ENCODE measurements around the gene GALNT3. TPM values are rescaled to one million over a fixed set of nuclear protein-coding genes. Genes with fewer than 3 reads are reported as not detected.

Gene GALNT3
- total RNA-seq, 1 experiment from 2014 or later, result 18.5 TPM

DNA sequence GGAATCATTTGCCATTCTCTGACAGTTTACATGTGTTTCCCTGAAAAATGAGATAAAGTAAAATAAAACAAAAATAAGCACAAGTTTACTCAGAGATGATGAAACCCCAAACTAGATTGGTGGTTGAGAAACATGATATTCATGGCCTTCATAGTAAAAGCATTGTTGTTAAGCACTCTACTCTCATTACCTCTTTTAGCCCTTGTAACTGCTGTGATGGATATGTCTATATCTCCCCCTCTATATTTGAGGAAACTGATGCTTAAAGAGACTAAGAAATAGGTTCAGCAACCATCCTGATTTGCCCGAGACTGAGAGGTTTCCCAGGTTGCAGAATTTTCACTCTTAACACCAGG lies 33.9 kb upstream of the GALNT3 start:
- H2BK5ac ChIP-seq (ENCODE audit: insufficient read length, low read length), result no peak overlapping the region
- no peaks in the 10 kb centered on the region for H4K20me1 ChIP-seq (ENCODE audit: control insufficient read depth, insufficient read depth, insufficient read length)
- no peak overlapping the region for H3K18ac ChIP-seq (ENCODE audit: insufficient read length, low read depth, low read length)
- no peaks in the 10 kb centered on the region for H3K9me3 Mint-ChIP-seq
- H3K23me2 ChIP-seq (ENCODE audit: insufficient read length, low read depth, low read length, poor library complexity, severe bottlenecking), result no peaks in the 10 kb centered on the region
- no peak overlapping the region for H2BK12ac ChIP-seq (ENCODE audit: insufficient read length, low read depth, low read length)
- no peak overlapping the region for H3T11ph ChIP-seq (ENCODE audit: low read length)
- no peaks in the 10 kb centered on the region; a peak in 1 of 4 replicates for H3K4me1 Mint-ChIP-seq
- H3K4me3 Mint-ChIP-seq, result no peak overlapping the region
- TF ChIP-seq, protein P1, sequence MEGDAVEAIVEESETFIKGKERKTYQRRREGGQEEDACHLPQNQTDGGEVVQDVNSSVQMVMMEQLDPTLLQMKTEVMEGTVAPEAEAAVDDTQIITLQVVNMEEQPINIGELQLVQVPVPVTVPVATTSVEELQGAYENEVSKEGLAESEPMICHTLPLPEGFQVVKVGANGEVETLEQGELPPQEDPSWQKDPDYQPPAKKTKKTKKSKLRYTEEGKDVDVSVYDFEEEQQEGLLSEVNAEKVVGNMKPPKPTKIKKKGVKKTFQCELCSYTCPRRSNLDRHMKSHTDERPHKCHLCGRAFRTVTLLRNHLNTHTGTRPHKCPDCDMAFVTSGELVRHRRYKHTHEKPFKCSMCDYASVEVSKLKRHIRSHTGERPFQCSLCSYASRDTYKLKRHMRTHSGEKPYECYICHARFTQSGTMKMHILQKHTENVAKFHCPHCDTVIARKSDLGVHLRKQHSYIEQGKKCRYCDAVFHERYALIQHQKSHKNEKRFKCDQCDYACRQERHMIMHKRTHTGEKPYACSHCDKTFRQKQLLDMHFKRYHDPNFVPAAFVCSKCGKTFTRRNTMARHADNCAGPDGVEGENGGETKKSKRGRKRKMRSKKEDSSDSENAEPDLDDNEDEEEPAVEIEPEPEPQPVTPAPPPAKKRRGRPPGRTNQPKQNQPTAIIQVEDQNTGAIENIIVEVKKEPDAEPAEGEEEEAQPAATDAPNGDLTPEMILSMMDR (conservative IDR thresholded peaks at IDR 0.05), result no peak
- H3K14ac ChIP-seq (ENCODE audit: insufficient read depth, low read length), result no peak overlapping the region
- no peaks in the 10 kb centered on the region for H3K27me3 ChIP-seq (ENCODE audit: insufficient read depth, low read length)
- H3K4me2 ChIP-seq (ENCODE audit: insufficient read depth, insufficient read length, low read length), result no peak overlapping the region
- no peak overlapping the region for H3K4ac ChIP-seq (ENCODE audit: low read depth, low read length)
- no peaks in the 10 kb centered on the region for H3K36me3 Mint-ChIP-seq (ENCODE audit: insufficient read depth in 1 of 3, low read depth in 3 of 3)
- H2AFZ ChIP-seq (ENCODE audit: low read length), result no peak overlapping the region
- H3K9ac ChIP-seq (ENCODE audit: extremely low read depth, insufficient read length, low read length), result no peak overlapping the region
- no peak overlapping the region for H2BK20ac ChIP-seq (ENCODE audit: low read depth, low read length, poor library complexity, severe bottlenecking)
- H3K56ac ChIP-seq (ENCODE audit: insufficient read length, low read depth, low read length), result no peak overlapping the region
- H4K5ac ChIP-seq (ENCODE audit: insufficient read length, low read depth, low read length), result no peak overlapping the region
- no peaks in the 10 kb centered on the region for H3K9me3 ChIP-seq (ENCODE audit: control insufficient read depth, low read depth, low read length)
- H3K27me3 Mint-ChIP-seq (ENCODE audit: low read depth), result no peaks in the 10 kb centered on the region
- H3K27ac ChIP-seq (ENCODE audit: insufficient read length, low read depth, low read length), result no peak overlapping the region
- H3K79me2 ChIP-seq (ENCODE audit: insufficient read depth, low read length), result no peaks in the 10 kb centered on the region
- H3K79me1 ChIP-seq (ENCODE audit: insufficient read depth, low read depth, low read length, poor library complexity, severe bottlenecking), result no peaks in the 10 kb centered on the region
- no peaks in the 10 kb centered on the region for H3K4me1 ChIP-seq (ENCODE audit: insufficient read depth, low read length)
- no peak overlapping the region for H2BK15ac ChIP-seq (ENCODE audit: low read depth, low read length)
- no peak overlapping the region for H2AK5ac ChIP-seq (ENCODE audit: insufficient read length, low read length)
- H4K8ac ChIP-seq (replicated peaks; ENCODE audit: insufficient read length, low read depth, low read length), result no peak overlapping the region
- no peak overlapping the region for H4K91ac ChIP-seq (ENCODE audit: insufficient read length, low read depth, low read length)
- no peak overlapping the region for H2BK120ac ChIP-seq (ENCODE audit: low read depth, low read length, poor library complexity, severe bottlenecking)
- H3K23ac ChIP-seq (ENCODE audit: insufficient read length, low read depth, low read length), result no peak overlapping the region
- H3K27ac Mint-ChIP-seq, result no peak overlapping the region
- DNase-seq, result no peak
- no CpG with 5 or more reads among the region's 1 CpG for WGBS (ENCODE audit: extremely low coverage, insufficient read length, low lambda C conversion rate)

Data from H9 (cell line).